GM12891 (cell line): ENCODE results near the gene ZNF284. TPM values are rescaled to one million over a fixed set of nuclear protein-coding genes. Genes with fewer than 3 reads are reported as not detected.

Source experiments
- DNase-seq: peaks from one replicate; pipeline ENCODE4 v3.0.0; 2011; ENCODE audit warnings: low spot score; ENCODE audit not compliant: insufficient read length
- FAIRE-seq: peaks from 2 replicates; lab custom pipeline; 2011; peaks lifted over from hg19 to GRCh38; lab: Jason Lieb, UNC
- PAX5 ChIP-seq: IDR thresholded peaks from 2 replicates; pipeline ENCODE4 v1.6.1; 2011; ENCODE audit warnings: low read length, moderate library complexity, mild to moderate bottlenecking; ENCODE audit not compliant: insufficient read depth, severe bottlenecking
- POLR2A ChIP-seq: IDR thresholded peaks from 2 replicates; pipeline ENCODE4 v1.6.1; 2011; ENCODE audit warnings: low read depth, low read length, control low read depth
- POLR2AphosphoS5 ChIP-seq: IDR thresholded peaks from 2 replicates; pipeline ENCODE4 v1.6.1; 2011; ENCODE audit warnings: low read depth, low read length, control low read depth
- POU2F2 ChIP-seq: IDR thresholded peaks from 2 replicates; pipeline ENCODE4 v1.6.1; 2011; ENCODE audit warnings: low read depth, mild to moderate bottlenecking, control low read depth, low read length, moderate library complexity
- SPI1 ChIP-seq: IDR thresholded peaks from 2 replicates; pipeline ENCODE4 v1.6.1; 2011; ENCODE audit warnings: low read depth, low read length, control low read depth
- TAF1 ChIP-seq: IDR thresholded peaks from 2 replicates; pipeline ENCODE4 v1.6.1; 2011; ENCODE audit warnings: low read depth, low read length, control low read depth
- polyA plus RNA-seq: library from polyadenylated mRNA; unstranded; fragments of >200 nt; gene quantifications from one replicate; pipeline ENCODE4 v1.2.1, GENCODE V29; 2012; ENCODE audit warnings: low read depth, missing spikeins, inconsistent platforms; ENCODE audit not compliant: missing spikeins

ZNF284 gene
- polyA plus RNA-seq, result 0.56 TPM

DNA sequence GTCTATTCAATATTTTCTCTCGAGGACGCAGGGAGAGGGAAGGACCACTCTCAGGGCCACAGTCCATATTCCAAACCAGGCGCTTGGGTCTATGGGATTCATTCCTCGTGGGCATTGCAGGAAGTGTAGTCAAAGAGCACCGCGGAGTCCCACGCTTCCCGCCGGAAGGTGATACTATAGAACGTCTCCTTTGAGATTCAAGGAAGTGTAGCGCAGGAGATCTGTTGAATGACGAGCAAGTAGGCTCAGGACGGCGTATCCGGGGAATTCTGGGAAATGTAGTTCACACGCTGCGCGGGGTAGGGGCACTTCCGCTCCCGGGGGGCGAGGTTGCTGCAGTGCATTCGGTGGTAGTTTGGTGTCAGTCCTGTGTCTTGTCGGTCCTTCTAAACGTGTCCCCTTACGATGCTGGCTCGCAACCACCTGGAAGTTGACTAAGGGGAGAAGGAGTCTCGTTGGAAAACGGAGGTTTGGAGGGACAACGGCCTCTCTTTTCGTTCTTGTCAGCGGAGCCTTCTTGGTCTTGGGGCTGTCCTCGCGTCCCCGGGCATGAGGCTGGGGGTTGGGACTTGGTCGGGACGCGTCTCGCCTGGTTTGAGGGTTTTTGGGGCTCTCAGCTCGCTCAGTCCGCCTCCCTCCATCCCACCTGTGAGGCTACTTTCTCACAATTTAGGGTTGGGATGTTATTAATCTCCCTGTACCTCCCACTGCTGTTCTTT lies at the start of gene ZNF284:
ZNF284 (plus strand) TSS at position 336 of the 719 bp plus-strand sequence. CDS start 4,231 bp downstream, outside the sequence.
- peak; percentile 95 for FAIRE-seq

DNA sequence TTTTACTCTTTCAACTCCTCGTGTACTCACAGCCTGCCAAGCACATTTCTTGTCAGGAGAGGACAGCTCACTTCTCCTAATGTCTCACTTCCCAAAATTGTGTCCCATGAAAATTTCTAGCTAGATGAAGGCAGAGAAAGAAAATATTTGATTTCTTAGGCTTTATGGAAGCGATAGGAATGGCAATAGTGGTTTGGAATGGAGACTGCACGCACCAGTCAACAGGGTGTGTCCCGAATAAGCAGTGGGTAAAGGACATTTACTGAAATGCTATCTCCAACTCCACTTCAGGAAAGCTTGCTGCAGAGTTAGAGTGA lies 47.1 kb upstream of the ZNF284 start:
- peak; percentile 89 for FAIRE-seq
- TF ChIP-seq POU2F2 (no peak), TAF1 (no peak), POLR2AphosphoS5 (no peak), POLR2A (no peak), SPI1 (no peak), PAX5 (no peak)
- DNase-seq, result no peak

More for the DNA sequence above, at the start of gene ZNF284:
- DNase-seq, result peak; percentile 61
- TF ChIP-seq POU2F2 (no peak), PAX5 (no peak), SPI1 (peak; percentile 82)

DNA sequence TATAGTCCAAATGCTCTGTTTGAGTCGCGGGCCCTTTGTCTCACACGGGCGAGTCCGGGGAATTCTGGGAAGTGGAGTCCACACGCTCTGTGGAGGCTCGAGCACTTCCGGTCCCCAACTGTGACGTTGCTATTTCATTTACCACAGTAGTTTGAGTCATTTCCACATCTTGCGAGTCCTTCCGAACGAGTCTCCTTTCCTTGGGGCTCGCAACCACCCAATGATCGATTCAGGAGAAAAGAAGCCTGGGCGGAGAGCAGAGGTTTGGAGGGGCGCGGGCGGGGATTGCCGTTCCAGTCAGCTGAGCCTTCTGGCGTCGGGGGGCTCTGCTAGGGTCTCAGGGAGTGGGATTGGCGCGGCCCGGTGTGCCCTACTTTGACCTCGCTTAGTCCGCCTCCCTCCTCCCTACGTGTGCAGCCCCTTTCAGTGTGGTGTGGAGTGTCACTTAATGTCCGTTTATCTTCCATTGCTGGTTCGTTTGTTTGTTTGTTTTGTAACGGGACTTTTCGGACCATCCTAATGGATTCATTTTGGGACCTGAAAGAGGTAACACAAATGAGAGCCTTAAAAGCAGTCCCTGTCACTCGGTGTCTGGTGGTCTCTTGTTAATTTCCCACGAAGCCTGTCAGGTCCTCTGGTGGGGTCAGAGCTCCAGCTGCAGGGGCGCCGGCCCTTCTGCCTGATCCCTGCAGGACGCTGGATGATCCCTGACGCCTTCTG lies 46.6 kb upstream of the ZNF284 start, which contains the start of gene ZNF222:
ZNF222 (plus strand) TSS at position 163 of the 720 bp plus-strand sequence; CDS start at position 221, 58 bp downstream.
- TF ChIP-seq POU2F2 (no peak), POLR2A (peak; percentile 21; the same call in 1 of the 2 replicates), SPI1 (peak; percentile 55), PAX5 (no peak)
- peak; percentile 66 for FAIRE-seq
- DNase-seq, result peak; percentile 33

DNA sequence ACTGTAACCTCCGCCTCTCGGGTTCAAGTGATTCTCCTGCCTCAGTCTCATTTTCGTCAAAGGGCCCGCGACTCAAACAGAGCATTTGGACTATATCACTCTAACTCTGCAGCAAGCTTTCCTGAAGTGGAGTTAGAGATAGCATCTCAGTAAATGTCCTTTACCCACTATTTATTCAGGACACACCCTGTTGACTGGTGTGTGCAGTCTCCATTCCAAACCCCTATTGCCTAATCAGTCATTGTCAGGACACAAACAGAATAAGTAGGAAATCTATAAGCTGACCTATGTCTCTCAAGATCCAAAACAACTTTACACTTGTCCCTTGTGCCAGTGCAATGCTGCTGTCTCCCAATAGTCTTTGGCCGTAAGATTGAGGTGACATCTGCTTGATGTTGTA lies 45.3 kb upstream of the ZNF284 start:
- DNase-seq (no peak), FAIRE-seq (peak; percentile 28)

DNA sequence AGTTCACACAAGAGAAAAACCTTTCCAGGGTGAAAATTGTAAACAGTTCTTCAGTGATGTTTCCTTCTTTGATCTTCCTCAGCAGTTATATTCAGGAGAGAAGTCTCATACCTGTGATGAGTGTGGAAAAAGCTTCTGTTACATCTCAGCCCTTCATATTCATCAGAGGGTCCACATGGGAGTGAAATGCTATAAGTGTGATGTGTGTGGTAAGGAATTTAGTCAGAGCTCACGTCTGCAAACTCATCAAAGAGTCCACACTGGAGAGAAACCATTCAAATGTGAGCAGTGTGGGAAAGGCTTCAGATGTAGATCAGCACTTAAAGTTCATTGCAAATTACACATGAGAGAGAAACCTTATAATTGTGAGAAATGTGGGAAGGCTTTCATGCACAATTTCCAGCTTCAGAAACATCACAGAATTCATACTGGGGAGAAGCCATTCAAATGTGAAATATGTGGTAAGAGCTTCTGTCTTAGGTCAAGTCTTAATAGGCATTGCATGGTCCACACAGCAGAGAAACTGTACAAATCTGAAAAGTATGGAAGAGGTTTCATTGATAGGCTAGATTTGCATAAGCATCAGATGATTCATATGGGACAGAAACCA lies 39.9 kb upstream of the ZNF284 start:
- TF ChIP-seq POU2F2 (no peak), POLR2A (no peak), POLR2AphosphoS5 (no peak), SPI1 (no peak), TAF1 (no peak), PAX5 (no peak)
- no peak for DNase-seq
- no peak for FAIRE-seq

More for the DNA sequence above, 45.3 kb upstream of the ZNF284 start:
- TF ChIP-seq SPI1 (no peak), POU2F2 (no peak), TAF1 (no peak)

DNA sequence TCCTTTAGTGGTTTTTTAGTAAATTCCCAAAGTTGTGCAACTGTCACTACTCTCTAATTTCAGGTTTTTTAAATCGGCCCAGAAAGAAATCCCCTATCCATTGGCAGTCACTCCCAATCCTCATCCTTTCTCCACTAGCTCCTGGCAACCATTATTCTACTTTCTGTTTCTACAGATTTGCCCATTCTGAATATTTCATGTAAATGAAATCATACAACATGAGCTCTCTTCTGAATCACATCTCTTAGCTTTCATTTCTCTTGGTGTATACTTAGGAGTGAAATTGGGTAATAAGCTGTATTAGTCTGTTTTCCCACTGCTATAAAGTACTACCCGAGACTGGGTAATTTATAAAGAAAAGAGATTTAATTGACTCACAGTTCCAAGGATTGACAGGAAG lies 29.8 kb upstream of the ZNF284 start:
- FAIRE-seq (no peak), DNase-seq (no peak)
- TF ChIP-seq POLR2A, result no peak
- no peak for TF ChIP-seq TAF1
- TF ChIP-seq PAX5, result no peak
- no peak for TF ChIP-seq POU2F2
- TF ChIP-seq POLR2AphosphoS5, result no peak
- TF ChIP-seq SPI1, result no peak

DNA sequence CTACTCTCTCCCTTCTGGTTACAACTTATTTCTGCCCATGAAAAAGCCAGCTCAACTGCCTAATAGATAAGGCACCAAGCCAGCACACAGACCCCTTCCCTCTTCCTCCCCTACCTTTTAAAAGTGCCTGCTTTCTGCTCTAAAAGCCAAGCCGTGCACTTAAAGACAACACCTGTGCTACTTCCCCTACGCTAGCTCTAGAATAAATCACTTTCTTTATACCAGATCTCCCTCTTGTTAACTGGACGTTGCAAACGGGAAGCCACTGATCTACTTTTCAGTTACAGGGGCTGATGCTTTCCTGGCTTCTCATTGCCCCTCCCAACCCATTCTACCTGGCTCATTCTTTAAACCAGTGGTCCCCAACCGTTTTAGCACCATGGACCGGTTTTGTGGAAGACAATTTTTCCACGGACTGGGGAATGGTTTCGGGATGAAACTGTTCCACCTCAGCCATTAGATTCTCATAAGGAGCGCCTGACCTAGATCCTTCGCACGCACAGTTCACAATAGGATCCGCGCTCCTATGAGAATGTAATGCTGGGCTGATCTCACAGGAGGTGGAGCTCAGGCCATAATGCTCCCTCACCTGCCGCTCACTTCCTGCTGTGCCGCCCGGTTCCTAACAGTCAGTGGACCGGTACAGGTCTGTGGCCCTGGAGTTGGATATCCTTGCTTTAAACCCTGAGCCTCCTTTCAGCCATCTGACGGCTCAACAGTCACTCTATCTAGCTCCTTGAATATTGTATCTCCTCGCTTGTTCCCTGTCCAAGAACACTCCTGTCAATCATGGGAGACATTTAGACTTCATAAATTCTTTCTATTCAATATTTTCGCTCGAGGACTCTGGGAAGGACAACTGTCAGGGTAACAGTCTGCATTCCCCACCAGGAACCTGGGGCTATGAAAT lies 21.0 kb upstream of the ZNF284 start:
- no peak for TF ChIP-seq POLR2AphosphoS5
- TF ChIP-seq POU2F2, result no peak
- no peak for TF ChIP-seq SPI1
- no peak for TF ChIP-seq TAF1
- peak; percentile 51; the same call in 1 of the 2 replicates for TF ChIP-seq POLR2A
- no peak for TF ChIP-seq PAX5
- DNase-seq (no peak), FAIRE-seq (peak; percentile 92)

DNA sequence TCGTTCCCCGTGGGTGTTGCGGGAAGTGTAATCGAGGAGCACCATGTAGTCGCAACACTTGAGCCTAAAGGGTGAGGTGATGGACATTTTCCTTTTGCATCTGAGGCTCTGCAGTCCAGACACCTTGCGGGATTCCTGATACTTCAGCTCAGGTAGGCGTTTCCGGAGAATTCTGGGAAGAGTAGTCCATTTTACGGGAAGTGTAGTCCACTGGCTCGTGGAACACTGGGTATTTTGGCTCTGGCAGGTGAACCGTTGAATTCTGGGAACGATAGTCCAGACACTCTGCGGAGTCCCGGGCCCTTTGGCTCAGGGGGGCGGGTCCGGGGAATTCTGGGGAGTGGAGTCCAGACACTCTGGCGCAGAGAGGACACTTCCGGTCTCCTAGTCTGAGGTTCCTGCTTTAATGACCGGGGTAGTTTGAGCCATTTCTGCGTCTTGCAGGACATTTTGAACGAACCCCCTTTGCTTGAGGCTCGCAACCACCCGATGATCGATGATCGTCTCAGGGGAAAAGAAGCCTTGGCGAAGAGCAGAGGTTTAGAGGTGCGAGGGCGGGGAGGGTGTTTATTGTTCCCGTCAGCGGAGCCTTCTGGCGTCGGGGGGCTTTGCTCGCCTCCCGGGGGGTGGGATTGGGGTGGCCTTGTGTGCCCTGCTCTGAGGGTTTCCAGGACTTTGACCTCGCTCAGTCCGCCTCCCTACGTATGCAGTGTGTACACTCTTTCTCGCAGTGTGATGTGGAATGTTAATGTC lies 20.1 kb upstream of the ZNF284 start, which contains the start of gene ZNF223:
ZNF223 (plus strand) TSS at position 387 of the 753 bp plus-strand sequence. CDS start 3,141 bp downstream, outside the sequence.
- TF ChIP-seq POU2F2, result no peak
- TF ChIP-seq PAX5, result no peak
- no peak for TF ChIP-seq POLR2A
- TF ChIP-seq POLR2AphosphoS5, result no peak
- TF ChIP-seq TAF1, result no peak
- TF ChIP-seq SPI1, result 0 out of 2 replicates have a peak, but pooled peaks have one; percentile 11
- no peak for FAIRE-seq
- DNase-seq, result peak; percentile 48

DNA sequence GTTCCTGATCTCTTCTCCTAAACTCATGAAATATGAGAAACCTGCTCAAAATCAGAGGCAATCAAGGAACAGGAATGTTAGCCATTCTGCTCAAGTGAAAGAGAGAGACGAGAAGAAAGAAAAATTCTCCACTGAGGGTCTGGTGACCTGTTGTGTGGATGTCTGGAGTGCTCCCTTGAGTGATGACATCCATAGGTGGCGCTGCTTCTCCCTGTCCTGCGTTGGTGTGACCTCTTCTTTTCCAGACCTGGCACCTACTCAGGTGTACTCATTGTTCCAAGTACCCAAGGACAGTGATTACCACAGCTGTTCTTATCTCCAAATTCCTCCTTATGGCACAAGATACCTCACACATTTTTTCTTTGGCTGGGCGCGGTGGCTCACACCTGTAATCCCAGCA lies 16.1 kb upstream of the ZNF284 start:
- DNase-seq, result no peak
- FAIRE-seq, result no peak
- TF ChIP-seq POLR2A (no peak), TAF1 (no peak), POLR2AphosphoS5 (no peak), SPI1 (no peak), POU2F2 (no peak), PAX5 (no peak)
